Bone marrow (tissue), 2 donors: ENCODE measurements around the gene ZFAND3.

ENCODE experiments used
- DNase-seq, 2 donors: peaks; one replicate each; lab custom pipeline; 2025; lab: John Stamatoyannopoulos, UW

Gene ZFAND3

DNA sequence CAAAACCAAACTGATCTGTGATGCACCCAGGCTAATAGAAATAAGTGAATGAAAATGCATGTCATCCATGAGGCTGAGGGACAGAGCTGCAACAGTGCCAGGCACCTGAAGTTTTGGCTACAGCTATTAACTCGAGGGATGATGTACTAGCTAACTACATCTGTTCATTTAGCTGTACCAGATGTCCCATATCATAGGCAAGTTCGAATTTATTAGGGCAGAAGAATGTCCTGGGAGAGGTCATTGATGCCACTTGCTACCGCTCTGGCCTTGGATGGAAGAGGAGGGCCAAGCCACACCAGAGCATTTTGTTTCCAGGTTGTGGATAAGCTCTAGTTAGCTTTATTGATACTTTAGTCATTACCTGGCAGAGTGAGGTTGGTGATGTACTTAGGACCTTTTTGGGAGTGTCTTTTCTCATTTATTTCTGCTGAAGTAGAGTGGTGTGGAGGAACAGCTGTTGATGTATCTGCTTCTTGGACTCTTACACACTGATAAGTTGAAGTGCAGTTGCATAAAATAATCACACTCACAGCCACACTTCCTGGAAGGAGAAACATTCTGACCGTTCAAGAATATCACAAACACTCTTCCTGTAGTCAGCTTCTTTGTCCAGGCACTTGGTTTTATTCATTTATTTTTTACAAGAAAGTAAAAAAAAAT lies 8.2 kb downstream of the ZFAND3 start:
- DNase-seq = no peak

DNA sequence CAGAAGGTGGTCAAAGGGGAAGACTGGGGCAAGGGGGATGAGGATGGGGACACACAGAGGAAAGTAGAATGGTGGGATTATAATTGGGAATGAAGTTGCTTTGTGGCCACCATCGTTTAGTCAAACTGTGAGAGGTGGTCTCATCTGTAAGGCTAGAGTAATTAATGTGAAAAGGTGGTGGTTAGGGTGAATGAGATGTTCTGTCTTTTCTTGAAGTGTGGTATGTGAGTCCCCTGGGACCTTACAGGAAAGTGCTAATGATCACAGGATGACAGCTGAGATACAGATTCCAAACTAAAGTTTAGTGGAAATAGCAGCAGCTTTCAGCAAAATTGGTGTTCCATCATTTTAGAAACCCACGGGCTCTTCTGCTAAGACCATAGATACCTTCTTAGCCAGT lies 10.7 kb downstream of the ZFAND3 start:
- DNase-seq = no peak

DNA sequence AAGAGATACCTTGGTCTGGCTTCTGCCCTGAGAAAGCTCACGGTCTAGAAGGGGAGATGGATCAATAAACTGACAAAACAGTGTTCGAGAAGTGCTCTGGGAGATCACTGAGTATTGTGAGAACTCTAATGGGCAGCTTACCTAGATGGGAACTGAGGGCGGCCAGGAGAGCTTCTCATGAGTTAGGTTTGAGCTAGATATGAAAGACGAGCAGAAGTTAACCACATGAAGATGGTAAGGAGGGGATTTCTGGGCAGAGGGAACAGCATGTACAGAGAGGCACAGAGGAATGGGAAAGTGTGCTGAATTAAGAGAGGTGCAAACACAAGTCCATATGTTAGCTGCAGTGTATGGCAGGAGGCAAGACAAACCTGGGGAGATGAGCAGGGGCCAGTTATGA lies 11.9 kb downstream of the ZFAND3 start:
- DNase-seq = no peak

DNA sequence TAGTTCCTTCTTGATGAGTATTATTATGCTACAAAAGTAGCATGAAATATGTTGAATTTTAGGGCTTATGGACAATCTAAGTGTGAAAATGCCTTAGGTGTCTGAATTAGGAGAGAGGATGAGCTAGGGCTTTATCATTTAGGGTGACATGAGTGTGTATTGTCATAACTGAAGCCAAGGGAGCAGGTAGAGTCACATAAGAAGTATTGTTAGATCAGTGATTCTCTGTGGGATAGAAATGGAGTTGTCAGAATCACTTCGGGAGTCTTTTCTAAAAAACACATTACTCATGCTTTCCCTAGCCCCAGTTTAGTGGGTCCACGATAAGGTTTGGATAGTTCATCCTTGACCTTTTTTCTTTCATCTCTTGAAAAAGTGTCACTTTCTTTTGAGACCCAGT lies 16.4 kb downstream of the ZFAND3 start:
- DNase-seq = no peak

DNA sequence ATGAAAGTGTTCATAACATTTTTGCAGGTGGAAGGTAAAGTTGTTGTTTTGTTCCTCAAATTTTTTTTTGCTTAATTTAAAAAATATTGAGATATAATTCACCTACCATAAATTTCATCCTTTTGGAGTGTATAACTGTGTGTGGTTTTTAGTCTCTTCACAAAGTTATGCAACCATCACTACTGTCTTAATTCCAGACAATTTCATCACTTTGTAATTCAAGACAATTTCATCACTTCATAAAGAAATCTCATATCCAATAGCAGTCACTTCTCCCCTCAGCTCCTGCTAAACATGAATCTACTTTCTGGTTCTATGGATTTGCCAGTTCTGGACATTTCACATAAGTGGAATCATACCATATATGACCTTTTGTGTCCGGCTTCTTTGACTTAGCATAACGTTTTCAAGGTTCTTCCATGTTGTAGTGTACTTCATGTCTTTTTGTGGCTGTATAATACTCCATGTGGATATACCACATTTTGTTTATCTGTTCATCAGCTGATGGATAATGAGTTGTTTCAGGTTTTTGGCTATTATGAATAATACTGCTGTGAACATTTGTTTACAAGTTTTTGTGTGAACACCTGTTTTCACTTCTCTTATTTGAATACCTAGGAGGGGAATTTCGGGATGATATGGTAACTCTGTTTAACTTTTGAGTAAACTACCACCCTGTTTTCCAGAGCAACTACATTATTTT lies 18.8 kb downstream of the ZFAND3 start:
- no peak for DNase-seq

DNA sequence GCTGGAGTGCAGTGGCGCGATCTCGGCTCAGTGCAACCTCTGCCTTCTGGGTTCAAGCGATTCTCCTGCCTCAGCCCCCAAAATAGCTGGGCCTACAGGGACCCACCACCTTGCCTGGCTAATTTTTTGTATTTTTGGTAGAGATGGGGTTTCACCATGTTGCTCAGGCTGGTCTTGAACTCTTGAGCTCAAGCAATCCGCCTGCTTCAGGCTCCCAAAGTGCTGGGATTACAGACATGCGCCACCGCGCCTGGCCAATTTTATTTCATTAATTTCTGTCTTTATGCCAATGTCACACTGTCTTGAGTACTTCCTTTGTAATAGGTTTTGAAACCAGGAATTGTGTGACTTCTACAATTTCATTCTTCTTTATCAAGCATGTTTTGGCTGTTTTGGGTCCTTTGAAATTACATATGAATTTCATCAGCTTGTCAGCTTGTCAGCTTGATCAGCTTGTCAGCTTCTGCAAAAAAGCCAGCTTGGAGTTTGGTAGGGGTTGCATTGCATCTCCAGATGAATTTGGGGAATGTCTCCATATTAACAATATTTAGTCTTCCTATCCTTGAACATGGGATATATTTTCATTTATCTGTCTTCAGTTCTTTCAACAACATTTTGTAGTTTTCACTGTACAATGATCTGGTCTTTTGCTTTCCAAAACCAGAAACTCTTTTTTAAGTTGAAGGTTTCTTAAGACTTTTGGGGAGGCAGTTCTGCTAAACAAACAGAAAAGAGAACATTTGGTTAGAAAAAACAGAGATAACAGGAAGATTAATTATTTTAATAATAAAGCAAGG lies 20.8 kb downstream of the ZFAND3 start:
- no peak for DNase-seq

DNA sequence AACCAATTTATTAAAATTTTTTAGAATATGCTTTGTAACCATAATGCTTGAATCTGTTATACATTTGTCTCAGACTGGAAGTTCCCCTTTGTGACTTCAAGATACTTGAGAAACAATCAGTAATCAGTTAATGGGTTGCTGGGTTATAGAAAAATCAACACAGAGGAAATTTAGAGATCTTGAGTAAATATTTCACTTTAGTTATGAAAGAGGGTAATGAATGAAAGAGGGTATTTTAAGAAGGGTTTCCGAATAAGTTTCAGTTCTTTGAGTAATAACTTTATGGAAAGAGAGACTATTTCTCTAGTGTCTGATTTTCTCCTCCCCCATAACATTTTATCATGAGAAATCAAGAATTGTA lies 21.4 kb downstream of the ZFAND3 start:
- no peak for DNase-seq

DNA sequence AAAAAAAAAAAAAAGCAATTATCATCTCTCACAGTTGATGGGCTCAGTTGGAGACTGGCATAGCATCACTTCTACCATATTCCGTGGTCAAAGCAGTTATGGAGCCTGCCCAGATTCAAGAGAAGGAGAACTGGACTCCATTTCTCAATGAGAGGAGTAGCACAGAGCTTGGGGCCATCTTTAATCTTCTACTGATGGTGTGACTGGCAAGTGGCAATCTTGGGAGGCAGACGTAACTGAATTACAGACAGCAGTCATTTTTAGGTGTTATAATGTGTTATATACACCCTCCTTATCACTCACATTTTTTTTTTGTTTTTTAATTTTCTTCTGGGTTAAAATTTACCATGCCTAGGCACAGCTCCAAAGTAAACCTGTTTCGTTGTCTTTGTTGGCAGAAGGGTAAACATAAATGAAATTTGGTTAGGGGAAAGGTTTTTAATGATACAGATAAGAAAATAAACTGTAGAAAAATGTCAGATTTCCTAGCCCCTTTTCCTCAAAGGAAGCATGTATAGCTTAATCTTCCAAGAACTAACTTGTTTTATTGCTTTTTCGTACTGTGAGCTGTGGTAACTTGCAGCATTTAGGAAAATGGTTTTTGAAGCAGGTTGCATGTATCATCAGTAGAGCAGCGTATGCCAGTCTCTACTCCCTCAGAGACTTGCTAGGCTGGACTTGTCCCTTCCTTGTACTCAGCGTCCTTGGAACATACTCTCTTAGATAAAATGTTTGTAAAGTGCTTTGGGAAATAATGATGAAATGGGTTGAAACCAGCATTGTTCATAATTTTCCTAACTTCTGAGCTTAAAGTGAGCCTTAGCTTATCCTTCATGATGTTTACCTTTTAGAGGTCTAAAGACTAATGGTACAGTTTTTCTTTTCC lies 25.7 kb downstream of the ZFAND3 start:
- no peak for DNase-seq

DNA sequence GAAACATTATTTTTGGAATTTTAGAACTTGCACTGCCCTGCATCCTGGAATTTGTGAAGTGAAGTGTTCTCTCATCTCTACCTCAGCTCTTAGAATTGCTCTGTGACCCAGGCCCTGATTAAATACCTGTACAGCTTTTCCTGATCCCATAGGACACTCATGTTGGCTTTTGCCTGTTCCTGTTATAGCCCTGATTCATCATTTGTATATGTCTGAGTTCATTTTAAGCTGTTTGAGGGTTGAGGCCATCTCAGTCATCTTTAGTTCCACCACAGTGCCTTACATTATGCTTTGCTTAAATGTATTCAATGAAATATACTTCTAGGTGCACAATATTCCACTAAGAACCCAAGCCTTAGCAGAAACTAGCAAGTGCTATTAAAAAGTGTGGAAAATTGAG lies 26.4 kb downstream of the ZFAND3 start:
- DNase-seq = no peak

DNA sequence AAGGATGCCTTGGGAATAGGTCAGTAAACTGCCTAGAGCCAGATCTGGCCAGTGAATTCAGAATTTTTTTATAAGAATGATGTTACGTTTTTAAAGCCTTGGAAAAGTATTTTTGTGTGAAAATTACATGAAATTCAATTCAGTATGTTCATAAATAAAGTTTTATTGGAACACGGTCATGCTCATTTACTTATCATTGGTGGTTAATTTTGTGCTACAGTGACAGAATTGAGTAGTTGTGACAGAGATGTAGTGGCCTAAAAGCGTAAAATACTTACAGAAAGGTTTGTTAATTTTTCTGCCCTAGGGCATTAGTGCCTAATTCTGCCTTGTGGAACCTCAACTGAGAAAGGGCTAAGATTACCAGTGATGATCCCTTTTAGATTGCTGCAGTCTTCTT lies 28.2 kb downstream of the ZFAND3 start:
- DNase-seq = no peak

DNA sequence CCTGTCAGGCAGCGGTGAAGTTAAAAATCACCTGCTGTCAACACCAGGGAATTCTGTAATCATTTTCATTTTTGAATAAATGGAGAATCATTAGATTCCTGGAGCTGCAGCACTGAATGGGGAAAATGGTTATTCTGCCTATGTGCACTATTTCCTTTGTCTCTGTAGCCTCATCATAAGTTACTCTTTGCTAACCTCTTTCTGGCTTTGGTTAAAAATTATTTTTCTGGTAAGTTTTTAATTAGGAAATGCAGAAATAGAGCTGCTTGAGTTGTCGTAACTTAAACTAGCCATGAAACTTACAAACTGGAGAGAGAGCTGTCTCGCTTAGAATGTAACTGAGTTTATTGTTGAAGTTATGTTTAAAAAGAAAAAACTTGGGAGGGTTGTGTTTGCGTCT lies 28.8 kb downstream of the ZFAND3 start:
- no peak for DNase-seq

DNA sequence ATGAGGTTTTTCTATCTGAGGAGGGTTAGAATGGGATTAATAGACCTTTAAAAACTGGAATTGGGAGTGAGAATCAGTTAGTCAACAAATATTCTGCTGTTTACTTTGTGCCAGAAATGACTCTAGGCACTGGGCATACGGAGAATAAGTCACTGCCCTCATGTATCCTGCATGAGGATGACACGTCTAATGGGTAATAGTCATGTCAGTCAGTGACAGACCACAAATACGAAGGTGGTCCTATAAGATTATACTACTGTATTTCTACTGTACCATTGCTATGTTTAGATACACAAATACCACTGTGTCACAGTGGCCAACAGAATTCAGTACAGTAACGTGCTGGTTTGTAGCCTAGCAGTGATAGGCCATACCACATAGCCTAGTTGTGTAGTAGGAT lies 30.7 kb downstream of the ZFAND3 start:
- no peak for DNase-seq

DNA sequence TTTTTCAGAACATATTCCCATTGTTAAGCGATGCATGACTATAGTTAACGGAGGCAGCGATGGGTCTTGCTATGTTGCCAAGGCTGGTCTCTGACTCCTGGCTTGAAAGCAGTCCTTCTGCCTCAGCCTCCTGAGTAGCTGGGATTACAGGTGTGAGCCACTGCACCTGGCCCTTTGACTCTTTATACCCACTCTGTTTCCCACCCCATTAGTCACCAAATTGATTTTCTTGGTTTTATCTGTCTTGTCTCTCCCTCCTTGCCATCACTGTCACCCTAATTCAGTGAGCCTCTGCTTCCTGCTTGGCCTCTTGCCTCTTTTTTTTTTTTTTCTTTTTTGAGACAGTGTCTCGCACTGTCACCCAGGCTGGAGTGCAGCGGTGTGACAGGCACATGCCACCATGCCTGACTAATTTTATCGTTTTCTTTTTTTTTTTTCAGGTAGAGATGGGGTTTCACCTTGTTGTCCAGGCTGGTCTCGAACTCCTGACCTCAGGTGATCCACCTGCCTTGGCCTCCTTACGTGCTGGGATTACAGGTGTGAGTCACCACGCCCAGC lies 31.3 kb downstream of the ZFAND3 start:
- no peak for DNase-seq

DNA sequence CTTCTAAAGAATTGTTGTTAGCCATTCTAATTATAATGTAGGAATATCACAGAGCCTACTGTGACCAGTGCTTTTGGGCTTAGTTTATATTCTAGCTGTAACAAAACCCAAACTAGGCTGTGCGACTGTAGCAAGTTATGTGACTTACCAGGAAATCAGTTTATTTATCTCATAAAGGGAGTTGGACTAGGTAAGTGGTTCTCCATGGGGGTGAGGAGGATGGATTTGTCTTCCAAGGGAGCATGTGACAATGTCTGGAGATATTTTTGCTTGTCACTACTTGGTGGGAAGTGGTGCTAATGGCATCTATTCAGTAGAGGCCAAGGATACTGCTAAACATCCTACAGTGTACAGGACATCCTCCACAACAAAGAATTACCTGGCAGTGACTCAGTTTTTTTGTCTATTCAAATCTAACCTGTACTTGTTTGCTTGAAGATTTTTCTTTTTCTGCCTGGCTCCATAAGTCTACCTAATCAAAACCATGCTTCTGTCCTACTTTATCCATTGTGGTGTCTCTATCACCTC lies 32.5 kb downstream of the ZFAND3 start:
- DNase-seq = no peak

DNA sequence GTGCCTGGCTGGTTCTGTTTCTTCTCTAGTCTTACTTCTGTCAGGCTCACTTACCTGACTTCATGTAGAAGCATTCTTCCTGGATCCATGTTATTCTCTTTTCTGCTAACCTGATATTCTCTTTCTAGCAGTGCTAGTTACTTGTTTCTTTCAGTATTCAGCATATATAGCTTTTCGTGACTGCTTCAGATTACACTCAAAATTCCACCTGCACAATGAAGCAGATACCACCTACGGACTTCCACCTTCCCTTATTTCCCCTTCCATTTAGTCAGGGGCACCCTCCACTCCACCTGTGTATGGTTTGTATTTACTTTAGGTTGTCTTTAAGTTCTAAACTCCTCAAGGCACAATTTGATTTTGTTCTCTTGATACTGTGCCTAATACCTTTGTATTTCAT lies 36.8 kb downstream of the ZFAND3 start:
- no peak for DNase-seq

DNA sequence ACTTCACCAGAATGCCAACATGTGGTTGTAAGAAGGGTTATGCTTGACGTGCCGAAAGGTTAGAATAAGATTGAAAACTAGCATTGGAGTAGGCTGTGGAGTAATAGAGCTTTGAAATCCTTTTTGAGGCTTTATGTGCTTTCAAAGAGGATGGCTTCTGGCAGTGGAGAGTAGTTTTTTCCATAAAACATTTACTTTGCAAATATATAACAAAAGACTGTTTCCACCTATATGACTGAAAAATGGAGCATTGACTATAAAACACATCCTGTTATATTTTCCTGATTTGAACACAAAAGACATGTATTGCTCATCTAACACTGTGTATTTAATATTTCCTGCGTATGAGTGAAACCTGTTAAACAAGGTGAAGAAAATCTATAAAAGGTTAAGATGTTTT lies 38.8 kb downstream of the ZFAND3 start:
- DNase-seq = no peak

DNA sequence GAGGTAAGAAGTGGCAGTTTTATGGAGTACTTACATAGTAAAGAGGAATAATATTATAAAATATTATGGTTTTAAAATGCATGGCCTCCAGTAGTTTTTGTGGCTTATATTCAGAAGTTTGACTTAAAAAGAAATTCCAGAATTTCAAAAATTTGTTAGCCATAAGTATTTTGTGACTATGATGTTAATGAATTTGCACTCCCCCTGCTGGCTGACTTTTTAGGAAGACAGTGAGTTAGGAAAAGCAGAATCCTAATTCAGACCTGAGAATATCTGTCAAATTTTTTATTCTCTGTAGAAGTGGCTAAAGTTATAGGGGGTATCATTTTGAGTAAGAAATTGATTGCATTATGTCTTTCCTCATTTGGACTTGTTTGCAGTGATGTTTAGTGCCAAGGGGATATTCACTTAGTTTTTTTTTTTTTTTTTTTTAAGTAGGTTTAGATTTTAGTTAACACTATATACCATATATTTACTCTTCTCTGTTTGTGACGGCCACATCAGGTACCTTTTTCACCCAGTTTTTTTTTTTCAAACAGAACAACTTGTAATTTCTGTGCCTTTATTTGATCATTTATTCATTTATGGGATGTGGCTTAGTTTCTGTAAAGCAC lies 40.8 kb downstream of the ZFAND3 start:
- peak in 1 of 2 donors; percentile 11 for DNase-seq

DNA sequence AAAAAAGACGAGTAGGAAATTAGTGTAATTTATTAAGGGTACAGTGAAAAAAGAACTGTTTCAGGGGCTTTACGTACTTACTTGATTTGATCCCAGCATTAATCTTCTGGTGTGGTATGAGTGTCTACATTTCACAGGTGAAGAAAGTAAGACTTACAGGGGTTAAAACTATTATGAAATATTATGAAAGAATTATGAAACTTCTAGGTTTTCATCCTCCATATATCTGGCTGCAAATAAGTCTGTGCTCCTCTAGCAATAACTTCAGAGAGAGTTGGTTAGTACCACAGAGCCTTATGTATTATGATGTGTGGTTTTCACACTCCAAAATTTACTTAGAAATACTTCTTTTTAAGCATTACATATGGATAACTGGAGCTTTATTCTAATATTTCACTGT lies 41.9 kb downstream of the ZFAND3 start:
- DNase-seq = no peak

DNA sequence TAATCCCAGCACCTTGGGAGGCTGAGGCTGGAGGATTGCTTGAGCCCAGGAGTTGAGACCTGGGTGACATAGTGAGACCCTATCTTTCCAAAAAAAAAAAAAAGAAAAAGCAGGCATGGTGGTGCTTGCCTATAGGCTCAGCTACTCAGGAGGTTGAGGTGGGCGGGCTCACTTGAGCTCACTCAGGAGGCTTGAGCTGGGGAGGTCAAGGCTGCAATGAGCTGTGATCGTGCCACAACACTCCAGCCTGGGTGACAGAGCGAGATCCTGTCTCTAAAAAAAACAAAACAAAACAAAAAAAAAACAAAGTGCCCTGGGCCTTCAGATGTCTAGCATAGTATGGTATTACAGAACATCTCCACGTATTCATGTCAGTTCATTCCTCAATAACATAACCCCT lies 42.9 kb downstream of the ZFAND3 start:
- DNase-seq = no peak

DNA sequence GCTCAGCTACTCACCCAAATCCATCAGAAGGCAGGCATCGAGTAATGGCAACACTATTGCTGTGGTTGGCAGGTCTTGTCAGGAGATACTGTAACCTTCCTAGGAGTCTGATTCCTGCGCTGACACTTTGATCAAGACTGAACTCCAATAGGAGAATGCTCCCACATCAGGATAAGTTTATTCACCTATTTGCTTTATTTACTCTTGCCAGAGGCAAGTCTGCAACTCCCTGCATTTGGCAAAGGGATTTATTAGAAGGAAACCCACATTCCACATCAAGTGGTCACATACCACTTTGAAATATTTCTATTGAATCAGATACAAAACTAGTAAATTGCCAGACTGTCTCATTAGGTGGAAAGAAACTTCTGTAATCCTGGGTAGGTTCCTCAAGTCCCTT lies 43.5 kb downstream of the ZFAND3 start:
- DNase-seq = no peak

DNA sequence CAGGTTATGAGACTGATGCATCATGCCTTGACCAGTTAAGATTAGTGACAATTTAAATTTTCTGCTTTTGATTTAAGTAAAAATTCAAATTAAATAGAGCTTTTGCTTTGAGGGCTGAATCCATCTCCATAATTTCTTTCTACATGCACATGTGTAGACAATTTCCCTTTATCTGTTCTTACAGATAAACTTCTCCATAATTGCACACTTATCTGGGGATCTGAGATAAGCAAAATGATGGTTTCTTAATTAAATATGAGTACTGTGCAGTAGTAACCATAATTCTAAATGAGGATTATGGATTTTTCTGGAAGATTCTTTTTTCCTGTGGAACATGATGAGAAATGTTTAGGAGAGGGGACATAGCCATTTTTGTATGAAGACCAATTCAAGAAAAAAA lies 44.7 kb downstream of the ZFAND3 start:
- DNase-seq = no peak
